GM12892 (cell line): ENCODE results near the gene ENHO.

Experiments
- POLR2A ChIP-seq: IDR thresholded peaks from 2 replicates; pipeline ENCODE4 v1.6.1; 2011; ENCODE audit warnings: low read depth, low read length, control low read depth
- TAF1 ChIP-seq: IDR thresholded peaks from 2 replicates; pipeline ENCODE4 v1.6.1; 2011; ENCODE audit warnings: low read depth, mild to moderate bottlenecking, control low read depth, low read length, borderline replicate concordance

DNA sequence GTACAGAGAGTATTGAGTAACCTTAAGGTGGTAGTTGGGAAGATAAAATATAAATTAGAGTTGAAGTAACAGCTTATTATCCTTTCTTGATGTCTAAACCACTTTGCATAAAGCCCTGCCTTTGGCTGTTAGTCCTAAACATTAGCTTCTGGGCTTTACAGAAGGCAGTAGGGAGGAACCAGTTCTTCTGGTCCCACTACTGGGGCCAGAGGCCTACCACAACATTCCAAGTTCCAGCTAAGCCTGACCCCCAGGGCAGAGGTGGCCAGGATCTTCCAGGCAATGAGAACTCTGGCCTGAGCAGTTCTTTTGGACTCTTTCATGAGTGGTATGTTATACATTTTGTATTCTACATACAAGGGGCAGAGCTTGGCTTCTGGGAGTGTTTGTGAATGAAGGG is 38.1 kb downstream of the ENHO start:
- TF ChIP-seq TAF1, result no peak
- TF ChIP-seq POLR2A, result no peak
